ENCODE results near the gene BCAS2.

Gene BCAS2

DNA sequence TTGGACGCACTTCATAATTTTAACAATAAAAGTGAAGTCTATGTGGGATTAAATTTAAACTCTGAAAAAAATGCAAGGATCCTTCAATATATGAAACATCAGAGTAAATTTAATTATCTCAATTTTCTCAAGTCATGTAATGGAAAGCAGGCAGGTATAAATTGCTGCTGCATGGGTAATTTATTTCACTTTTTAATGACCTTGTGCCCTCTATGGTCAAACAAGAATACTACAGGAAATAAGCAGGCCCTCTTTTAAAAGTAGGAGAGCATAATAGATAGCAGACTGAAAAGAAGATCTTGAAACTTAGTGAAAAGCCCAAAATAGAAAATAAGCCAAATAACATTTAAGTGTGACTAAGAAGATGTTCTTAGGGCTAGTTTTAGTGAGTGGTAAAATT, 22.9 kb downstream of the BCAS2 start:
- DNase-seq (ENCODE audit: low read depth) = no peak

DNA sequence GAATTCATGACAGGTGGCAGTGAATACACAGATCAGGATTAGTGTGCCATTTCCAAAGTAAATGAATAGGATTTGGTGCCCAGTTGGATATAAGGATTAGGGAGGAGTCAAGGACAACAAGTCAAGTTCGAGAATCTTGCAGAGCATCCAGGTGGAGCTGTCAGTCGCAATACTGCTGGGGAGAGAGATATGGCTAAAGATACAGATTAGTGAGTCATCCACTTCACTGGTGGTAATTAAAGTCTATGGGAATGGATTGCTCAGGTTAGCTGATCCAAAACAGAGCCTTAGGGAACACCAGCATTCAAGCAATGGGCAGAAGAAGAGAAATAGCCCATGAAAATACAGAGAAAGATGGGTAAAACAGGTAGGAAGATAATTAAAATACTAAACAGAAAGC, 26.8 kb downstream of the BCAS2 start:
- DNase-seq (ENCODE audit: low read depth) = no peak

DNA sequence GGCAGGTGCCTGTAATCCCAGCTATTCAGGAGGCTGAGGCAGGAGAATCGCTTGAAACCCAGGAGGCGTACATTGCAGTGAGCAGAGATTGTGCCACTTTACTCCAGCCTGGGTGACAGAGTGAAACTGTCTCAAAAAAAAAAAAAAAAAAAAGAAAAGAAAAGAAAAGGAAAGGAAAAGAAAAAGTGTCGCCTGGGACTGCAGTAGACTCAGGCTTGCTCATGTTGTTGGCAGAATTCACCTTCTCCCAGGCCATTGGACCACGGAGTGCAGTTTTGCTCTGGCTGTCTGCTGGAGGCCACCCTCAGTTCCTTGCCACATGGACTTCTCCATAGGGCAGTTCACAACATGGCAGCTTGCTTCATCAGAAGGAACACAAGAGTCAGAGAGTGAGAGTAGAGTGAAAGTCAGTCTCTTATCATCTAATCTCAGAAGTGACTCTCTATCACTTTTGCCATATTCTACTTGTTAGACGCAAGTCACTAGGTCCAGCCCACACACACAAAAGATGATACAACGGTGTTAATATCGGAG, 29.2 kb downstream of the BCAS2 start:
- no peak for DNase-seq (ENCODE audit: low read depth)

DNA sequence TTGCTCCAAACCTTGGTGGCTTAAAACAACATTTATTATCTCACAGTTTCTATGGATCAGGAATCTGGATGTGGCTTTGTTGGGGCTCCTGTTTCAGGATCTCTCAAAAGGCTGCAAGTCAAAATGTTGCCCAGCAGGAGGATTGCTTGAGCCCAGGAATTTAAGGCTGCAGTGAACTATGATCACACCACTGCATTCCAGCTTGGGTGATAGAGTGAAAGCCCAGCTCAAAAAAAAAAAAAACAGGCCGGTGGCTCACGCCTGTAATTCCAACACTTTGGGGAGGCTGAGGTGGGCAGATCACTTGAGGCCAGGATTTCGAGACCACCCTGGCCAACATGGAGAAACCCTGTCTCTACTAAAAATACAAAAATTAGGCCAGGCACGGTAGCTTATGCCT, 30.0 kb downstream of the BCAS2 start:
- DNase-seq (ENCODE audit: low read depth) = no peak

DNA sequence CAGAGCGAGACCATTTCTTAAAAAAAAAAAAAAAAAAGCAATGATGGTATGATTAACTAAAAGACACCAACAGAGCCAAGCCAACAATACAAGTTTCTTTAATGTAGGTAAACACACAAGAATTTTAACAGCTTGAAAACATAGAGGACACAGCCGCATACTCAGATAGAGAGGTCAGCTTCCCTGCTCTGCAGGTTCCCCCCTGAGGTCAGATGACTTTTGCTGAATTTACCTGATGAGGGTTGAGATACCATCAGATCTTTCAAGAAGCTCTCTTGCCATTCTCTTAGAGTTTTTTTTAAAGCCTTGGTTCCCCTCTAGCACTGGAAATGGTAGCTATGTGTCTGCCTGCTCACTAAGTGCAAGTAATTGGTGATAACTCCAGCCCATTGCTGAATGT, 31.1 kb downstream of the BCAS2 start:
- no peak for DNase-seq (ENCODE audit: low read depth)

DNA sequence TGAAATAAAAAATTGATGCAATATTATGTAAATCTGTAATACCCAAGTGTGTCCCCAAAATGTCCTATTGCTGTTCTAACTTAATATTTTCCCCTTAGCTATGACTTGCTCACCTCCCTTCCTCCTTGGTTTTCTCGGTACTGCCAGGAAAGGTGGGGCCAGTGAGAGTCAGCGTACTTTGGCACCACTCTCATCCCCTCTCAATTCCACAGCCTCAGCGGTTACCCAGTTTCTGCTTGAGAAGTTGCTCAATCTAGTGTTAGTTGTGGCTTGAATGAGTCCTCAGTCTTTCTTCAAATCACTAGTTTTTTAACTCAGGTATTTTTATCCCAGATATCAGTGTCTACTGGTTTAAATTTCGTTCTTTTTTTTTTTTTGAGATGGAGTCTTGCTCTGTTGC, 32.3 kb downstream of the BCAS2 start:
- DNase-seq (ENCODE audit: low read depth) = no peak

DNA sequence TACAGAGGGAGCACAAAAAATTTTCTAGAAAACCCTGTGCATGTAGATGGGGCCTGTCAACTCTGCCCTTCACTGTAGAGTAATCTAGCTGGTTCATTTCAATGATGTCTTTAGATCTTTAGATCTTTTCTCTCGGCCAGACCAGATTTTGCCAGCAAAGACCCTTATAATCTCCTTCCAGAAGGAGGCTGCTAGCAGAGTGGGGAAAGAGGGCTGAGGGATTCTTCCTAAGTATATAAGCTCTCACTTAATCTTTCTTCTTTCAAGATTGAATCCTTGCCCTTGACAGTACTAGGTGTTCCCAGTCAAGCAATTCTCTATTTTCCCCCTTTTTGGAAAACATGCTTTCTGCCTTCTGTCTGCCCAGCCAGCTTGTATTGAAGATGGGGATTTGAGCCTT, 34.3 kb downstream of the BCAS2 start:
- no peak for DNase-seq (ENCODE audit: low read depth)

DNA sequence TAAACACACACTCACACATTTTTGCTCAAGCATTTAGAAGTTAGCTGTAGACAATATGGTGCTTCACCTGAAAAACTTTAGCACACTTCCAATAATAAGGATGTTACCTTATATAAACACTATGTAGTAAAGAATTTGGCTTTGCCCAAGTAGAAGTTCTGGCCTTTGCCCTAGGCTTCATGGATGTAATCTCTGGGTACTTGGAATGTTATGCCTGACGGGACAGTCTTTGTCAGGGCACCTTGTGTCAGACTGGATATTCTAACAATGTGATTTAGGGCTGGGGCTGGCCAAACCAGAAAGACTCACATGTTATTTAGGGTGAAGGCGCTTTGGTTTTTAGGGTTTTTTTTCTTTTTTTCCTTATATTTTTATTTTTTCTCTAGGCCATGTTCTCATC, 35.6 kb downstream of the BCAS2 start:
- DNase-seq (ENCODE audit: low read depth) = no peak

DNA sequence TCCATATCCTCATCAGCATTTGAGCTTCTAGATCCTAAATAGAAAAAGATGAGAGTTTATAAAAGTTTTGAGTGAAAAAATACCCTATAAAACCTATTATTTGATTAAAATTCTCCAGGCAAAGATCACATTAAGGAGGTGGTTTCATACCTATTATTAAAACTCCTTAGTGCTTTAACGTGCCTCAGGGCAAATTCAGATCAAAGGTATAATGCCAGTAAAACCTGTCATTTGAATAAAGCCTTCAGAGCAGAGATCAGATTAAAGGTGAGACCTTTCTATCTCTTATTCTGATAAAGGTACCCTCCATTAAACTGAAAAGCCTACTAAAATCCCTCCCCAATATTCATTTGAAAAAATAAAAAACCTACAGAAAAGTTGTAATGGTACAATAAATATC, 36.1 kb downstream of the BCAS2 start:
- DNase-seq (ENCODE audit: low read depth) = no peak

DNA sequence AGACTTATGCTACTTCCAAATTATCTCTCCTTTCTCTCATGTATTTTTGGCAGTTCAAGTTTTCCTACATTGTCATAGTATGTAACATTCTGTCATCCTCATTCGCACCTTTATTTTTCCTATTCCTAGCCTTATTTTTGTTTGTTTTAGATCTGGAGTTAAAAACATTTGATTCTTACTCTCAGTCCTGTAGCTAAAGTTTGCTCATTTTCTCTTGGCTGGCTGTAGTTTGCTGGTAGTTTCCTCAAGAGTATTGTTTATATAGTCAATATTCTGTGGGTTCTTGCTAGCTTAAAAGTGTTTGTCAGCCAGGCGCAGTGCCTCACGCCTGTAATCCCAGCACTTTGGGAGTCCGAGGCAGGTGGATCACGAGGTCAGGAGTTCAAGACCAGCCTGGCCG, 40.6 kb downstream of the BCAS2 start:
- DNase-seq (ENCODE audit: low read depth) = no peak

DNA sequence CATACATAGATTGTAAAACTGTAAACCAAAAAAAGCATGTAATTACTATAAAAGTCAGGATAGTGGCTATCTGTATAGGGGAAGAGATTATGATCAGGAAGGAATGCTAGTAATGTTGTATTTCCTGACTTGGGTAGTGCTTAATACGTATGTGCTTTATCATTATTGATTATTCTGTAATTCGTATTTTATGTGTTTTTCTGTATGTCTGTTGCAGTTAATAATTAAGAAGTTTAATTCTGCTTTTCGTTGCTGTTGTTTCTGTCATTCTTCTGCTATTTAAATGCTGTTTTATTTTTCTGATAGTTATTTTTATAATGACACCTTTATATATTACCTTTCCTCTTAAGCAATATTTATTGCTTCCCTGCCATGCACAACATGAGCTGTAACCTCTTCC, 41.1 kb downstream of the BCAS2 start:
- no peak for DNase-seq (ENCODE audit: low read depth)

DNA sequence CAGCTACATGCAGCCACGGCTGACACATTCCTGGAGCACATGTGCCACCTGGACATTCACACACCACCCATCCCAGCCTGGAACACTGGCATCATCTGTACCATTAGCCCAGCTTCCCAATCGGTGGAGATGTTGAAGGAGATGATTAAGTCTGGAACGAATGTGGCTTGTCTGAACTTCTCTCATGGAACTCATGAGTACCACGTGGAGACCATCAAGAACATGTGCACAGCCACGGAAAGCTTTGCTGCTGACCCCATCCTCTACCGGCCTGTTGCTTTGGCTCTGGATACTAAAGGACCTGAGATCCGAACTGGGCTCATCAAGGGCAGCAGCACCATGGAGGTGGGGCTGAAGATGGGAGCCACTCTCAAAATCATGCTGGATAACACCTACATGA, 45.4 kb downstream of the BCAS2 start:
- DNase-seq (ENCODE audit: low read depth) = no peak

DNA sequence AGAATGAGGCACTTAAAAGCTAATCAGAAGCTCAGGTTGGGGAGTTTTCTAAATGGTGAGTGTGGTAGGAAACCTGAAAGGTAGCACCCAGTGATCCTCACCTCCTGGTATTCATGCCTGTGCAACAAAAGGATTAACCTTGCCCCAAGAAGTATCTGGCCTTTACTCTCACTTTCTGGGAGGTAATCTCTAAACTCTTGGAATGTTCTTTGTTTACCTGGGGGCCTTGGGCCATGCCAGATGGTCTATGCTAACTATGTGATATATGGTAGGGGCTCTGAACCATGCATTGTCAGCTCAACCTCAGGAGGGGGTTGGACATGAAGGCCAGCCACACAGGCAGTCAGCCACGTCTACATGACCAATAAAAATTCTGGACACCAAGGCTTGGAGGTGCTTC, 46.0 kb downstream of the BCAS2 start:
- no peak for DNase-seq (ENCODE audit: low read depth)

DNA sequence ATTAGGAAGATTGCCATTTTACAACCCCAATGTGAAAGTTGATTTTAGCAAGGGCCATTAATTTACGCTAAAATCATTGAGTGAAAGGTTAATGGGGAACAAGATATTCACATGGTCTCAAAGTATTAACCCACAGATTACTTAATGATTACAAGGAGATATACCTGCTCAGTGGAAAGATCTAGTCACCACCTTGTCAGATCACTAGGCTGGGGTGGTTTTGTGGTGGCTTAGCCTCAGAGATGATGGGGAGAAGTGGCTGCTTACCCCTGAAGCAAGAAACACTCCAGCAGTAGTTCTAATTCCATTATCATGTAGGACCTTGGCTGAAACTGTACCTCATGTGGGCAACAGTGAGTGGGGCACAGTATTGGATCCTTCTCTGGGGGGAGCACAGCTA, 50.3 kb downstream of the BCAS2 start:
- DNase-seq (ENCODE audit: low read depth) = no peak

DNA sequence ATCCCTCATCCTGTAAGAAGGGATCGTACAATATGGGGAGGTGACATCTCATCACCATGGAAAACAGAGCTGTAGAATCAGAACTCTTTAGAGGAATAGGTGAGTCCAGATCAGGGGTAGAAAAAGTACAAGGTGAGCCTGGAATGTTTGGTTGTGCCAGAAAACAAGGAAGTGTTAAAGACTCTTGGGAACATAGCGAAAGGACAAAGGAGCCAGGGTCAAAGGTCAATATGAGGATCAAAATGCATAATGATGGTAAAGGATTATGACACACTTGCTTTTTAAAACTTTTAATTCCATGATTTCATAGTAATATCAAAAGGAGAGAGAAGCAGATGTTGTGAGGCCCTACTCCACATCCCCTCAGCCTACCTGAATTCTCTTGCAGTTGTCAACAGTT, 51.2 kb downstream of the BCAS2 start:
- DNase-seq (ENCODE audit: low read depth) = no peak

DNA sequence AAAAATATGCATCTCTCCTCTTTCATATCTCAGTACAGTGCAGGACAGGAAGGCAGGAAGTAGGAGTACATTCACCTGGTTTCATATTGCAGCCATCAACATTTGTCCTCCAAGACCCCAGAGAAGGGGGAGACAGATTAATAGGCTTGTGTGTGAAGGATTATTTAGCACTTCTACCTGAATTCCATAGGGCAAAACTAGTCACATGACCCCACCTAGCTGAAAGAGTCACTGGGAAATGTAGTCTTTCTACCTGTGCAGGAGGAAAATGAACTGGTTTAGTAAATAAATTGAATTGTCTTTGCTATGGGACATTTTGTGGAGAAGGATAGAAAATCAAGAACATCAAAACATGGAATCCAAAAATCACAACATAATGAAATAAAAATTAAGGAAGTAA, 56.5 kb downstream of the BCAS2 start:
- DNase-seq (ENCODE audit: low read depth) = no peak

DNA sequence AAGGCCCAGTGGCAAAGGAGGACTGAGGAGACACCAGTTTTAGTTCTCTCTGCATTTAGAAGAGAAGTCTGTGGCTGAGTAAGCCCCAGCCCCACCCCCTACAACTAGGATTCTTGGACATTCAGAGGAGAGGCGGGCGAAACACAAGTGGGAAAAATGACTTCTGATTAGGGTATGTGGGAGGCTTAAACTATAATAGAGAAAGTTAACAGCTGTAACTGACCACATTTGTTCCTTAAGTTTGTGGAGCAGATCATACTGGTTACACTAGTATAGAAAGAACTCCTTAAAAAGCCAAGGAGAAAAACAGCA, 59.2 kb downstream of the BCAS2 start:
- no peak for DNase-seq (ENCODE audit: low read depth)

DNA sequence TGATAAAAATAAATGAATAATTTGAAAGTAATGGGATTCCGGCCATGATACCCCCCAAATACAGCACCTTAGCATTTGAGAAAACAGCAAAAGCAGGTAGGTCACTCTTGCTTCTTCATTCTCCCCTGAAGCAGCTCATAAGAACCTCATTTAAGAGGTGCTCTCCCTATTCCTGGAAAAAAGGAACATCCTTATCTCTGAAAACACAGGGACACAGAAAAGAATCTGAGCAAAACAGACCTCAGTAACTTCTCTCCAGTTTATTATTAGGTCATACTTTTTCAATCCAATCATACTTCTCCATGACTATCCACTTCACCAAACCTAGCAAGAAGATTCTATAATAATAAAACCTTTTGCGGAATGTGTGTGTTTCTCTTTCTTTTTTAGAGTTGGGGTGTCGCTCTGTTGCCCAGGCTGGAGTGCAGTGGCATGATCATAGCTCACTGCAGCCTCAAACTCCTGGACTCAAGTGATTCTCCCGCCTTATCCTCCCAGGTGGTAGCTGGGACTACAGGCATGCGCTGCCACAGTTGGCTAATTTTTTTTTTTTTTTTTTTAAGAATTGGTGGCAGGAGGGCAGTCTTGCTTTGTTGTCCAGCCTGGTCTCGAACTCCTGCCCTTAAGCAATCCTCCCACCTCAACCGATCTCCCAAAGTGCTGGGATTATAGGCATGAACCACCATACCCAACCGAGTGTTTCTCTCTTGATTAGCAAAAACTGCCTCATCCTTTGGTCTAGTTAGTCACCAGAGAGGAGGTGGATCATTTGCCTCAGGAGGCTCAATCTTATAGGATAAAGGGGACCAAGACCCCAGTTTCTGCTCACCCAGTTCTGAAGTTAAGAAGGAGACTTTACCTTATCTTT, 59.8 kb downstream of the BCAS2 start:
- DNase-seq (ENCODE audit: low read depth) = no peak
